PC-3 (cell line): Measurements from ENCODE around the gene ZNF74.

Source experiments
- CTCF ChIP-seq: fragments of 300-600 bp; sonication (generic); conservative IDR thresholded peaks from 2 replicates; pipeline ENCODE4 v1.5.1; 2017; ENCODE audit warnings: antibody characterized with exemption, low read depth, mild to moderate bottlenecking, low read length
- EZH2 ChIP-seq: fragments of 300-600 bp; sonication (generic); IDR thresholded peaks from one replicate; pipeline ENCODE4 v1.6.1; 2017; ENCODE audit warnings: antibody characterized with exemption, mild to moderate bottlenecking, low read length; ENCODE audit not compliant: unreplicated experiment
- EZH2phosphoT487 ChIP-seq: fragments of 300-600 bp; sonication (generic); IDR thresholded peaks from 2 replicates; pipeline ENCODE4 v1.6.1; 2018; ENCODE audit warnings: mild to moderate bottlenecking, antibody characterized with exemption, low read length, borderline replicate concordance

- no peak for TF ChIP-seq CTCF
- TF ChIP-seq EZH2phosphoT487, result no peak
- TF ChIP-seq EZH2, result no peak
Observed at GRCh38 chr22:20388200-20388599, 5.8 kb upstream of the ZNF74 start.
